ENCODE data around the gene UBL4A. TPM values are rescaled to one million over a fixed set of nuclear protein-coding genes. Genes with fewer than 3 reads are reported as not detected.
"Not testable (repeated sequence)": the region's sequence is repeated elsewhere in the genome, so short reads cannot be mapped to it uniquely, and the experiment has no call there.

UBL4A gene
- total RNA-seq, 2 experiments from 2014 or later = 37.4 to 38.2 TPM

DNA sequence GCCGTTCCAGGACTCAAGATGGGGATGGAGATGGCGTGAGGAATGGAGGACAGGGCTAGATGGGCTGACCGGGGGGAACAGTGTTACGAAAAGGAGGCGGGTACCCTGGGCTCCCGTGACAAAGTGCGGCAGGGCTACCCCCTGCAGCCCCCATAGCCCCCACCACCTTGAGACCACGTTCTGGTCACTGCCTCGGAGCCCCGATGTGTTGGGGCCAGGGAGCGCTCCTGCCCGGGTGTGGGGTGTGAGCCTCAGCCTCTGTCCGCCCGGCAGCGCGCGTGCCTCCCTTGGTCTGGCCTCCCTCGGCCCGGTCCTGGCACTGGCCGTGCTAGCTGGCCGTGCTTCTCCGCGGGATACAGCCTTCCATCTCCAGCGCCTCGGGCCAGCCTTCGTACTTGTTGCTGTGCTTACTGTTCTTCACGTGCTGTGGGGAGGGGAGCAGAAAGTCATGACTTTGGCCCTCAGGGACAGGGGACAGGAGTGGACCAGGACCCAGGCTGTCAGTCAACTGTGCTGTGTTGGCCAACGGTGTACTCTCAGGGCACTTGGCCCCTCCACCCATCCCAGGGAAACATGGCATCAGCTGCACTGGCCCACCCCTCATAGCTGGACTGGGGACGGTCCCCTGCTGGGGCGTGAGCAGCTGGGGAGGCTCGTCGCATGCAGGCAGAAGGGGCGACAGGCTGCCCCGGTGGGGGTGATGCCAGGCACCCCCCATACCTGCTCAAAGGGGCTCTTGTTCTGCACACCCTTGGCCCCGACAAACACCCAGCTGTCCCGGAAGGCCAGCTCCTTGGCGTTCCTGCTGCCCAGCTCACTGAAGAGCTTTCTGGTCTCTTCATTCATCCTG lies 20.3 kb upstream of the UBL4A start:
- no peak for DNase-seq
- no peak overlapping the region for H3K27ac Mint-ChIP-seq
- CTCF ChIA-PET = no interaction called here
- intact Hi-C loops (cut with micrococcal nuclease) = no loop called here
- peaks cover 13% of the 10 kb centered on the region for H3K36me3 Mint-ChIP-seq (ENCODE audit: low read depth)
- H3K27me3 Mint-ChIP-seq (ENCODE audit: low read depth) = no peaks in the 10 kb centered on the region
- peaks cover 2% of the 10 kb centered on the region for H3K4me1 Mint-ChIP-seq (ENCODE audit: low read depth)
- no peaks in the 10 kb centered on the region for H3K9me3 Mint-ChIP-seq
- no peak overlapping the region for H3K4me3 Mint-ChIP-seq

DNA sequence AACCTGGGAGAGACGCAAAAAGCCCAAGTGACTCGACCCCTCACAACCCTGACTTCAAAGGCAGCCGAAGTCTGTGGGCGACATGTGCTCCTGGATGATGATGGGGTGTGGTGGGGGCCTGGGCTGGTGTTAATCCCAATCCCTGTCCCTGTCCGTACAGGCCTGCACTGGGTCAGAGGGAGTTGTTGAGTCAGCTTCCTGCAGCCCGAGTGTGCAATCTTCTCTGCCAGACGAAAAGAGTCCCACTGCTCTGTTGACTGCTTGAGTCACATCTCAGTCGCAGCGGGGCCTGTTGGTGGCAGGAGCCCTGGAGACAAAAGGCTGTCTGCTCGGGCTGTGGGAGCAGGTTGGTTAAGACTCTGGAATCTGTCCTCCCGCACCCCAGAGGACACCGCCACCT lies 19.3 kb upstream of the UBL4A start:
- CTCF ChIA-PET = no interaction called here
- H3K4me3 Mint-ChIP-seq = no peak overlapping the region
- no peaks in the 10 kb centered on the region for H3K27me3 Mint-ChIP-seq (ENCODE audit: low read depth)

DNA sequence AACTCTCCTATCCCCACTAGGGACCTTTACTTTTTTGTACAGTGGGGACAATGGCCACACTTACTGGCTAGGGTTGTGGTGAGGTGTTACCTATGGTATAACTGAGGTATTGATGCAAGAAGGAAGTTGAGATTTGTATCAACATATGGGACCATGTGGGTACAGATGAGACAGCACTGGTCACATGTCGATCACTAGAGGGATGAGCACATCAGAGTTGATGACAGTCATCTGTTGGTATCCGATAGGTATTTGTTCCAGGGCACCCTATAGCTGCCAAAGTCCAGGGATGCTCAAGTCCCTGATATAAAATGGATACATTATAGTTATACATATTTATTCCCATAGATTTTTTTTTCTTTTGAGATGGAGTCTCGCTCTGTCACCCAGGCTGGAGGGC lies 16.6 kb upstream of the UBL4A start:
- CTCF ChIA-PET = no interaction called here
- Mint-ChIP-seq H3K4me3 (no peak overlapping the region), H3K9me3 (no peaks in the 10 kb centered on the region), H3K36me3 (ENCODE audit: low read depth) (peaks cover 1% of the 10 kb centered on the region), H3K4me1 (ENCODE audit: low read depth) (no peaks in the 10 kb centered on the region), H3K27ac (no peak overlapping the region), H3K27me3 (ENCODE audit: low read depth) (no peaks in the 10 kb centered on the region)
- intact Hi-C loops (cut with micrococcal nuclease) = no loop called here
- no peak for DNase-seq

More for the DNA sequence above, 19.3 kb upstream of the UBL4A start:
- no peak for DNase-seq
- Mint-ChIP-seq H3K4me1 (ENCODE audit: low read depth) (no peaks in the 10 kb centered on the region), H3K27ac (no peak overlapping the region), H3K9me3 (no peaks in the 10 kb centered on the region), H3K36me3 (ENCODE audit: low read depth) (peaks cover 10% of the 10 kb centered on the region)
- intact Hi-C loops (cut with micrococcal nuclease) = no loop called here

DNA sequence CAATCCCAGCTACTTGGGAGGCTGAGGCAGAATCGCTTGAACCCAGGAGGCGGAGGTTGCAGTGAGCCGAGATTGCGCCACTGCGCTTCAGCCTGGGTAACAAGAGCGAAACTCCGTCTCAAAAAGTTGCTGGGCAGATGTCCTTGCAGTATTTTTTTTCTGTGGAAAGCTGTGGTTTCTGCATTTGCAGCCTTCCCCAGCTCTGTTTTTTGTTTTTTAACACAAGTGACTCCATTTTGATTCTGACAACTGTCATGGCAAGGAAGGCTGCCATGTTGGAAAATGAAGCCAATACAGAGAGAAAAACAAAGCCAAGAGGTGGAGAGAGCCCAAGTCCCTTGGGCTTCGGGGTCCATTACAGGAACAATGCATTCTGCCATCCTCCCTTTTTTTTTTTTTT lies 15.7 kb upstream of the UBL4A start:
- H3K4me3 Mint-ChIP-seq = no peak overlapping the region
- H3K36me3 Mint-ChIP-seq (ENCODE audit: low read depth) = peaks cover 1% of the 10 kb centered on the region
- no peaks in the 10 kb centered on the region for H3K4me1 Mint-ChIP-seq (ENCODE audit: low read depth)
- CTCF ChIA-PET = interaction anchor here (0.6 kb wide), 2 partner anchors 25 to 43 kb away, joined by 3 to 5 read pairs; no protein-coding TSS in a partner anchor
- H3K27ac Mint-ChIP-seq = no peak overlapping the region
- DNase-seq = no peak
- no peaks in the 10 kb centered on the region for H3K27me3 Mint-ChIP-seq (ENCODE audit: low read depth)
- intact Hi-C loops (cut with micrococcal nuclease) = no loop called here
- no peaks in the 10 kb centered on the region for H3K9me3 Mint-ChIP-seq

DNA sequence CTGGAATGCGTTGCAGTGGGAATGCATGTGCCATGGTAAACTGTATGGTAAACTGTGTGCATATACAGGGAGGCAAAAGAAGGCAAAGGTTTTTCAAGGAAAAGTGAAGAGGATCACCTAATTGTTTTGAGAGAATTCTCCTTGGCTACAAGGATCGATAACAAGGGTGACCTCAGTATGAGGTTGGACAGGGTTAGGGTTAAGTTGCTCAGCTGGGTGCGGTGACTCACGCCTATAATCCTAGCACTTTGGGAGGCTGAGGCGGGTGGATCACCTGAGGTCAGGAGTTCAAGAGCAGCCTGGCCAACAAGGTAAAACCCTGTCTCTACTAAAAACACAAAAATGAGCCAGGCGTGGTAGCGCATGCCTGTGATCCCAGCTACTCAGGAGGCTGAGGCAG lies 15.0 kb upstream of the UBL4A start:
- DNase-seq; H3K36me3 Mint-ChIP-seq (ENCODE audit: low read depth); H3K27me3 Mint-ChIP-seq (ENCODE audit: low read depth); H3K4me1 Mint-ChIP-seq (ENCODE audit: low read depth); CTCF ChIA-PET; H3K27ac Mint-ChIP-seq; intact Hi-C loops (cut with micrococcal nuclease); H3K4me3 Mint-ChIP-seq; H3K9me3 Mint-ChIP-seq: not testable (repeated sequence)

DNA sequence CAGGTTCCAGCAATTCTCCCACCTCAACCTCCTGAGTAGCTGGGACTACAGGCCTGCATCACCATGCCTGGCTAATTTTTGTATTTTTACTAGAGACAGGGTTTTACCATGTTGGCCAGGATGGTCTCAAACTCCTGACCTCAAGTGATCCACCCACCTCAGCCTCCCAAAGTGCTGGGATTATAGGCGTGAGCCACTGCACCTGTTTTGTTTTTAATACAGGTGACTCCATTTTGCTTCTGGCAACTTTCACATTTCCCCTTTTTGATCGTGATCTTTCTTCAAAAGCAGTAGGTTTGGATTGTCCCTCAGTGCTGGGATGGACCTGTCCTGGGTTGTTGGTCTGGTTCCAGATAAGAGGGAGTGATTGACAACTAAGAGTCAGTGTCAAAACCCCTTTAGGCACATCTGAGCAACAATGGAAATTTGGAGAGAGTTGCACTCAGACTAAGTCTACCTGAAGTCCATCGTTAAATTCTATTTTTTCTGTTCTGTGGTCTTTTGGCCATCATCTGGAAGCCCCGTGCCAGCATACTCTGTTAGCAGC lies 10.2 kb upstream of the UBL4A start:
- intact Hi-C loops (cut with micrococcal nuclease); H3K27ac Mint-ChIP-seq; H3K4me1 Mint-ChIP-seq (ENCODE audit: low read depth); H3K27me3 Mint-ChIP-seq (ENCODE audit: low read depth); CTCF ChIA-PET; H3K36me3 Mint-ChIP-seq (ENCODE audit: low read depth); DNase-seq; H3K9me3 Mint-ChIP-seq; H3K4me3 Mint-ChIP-seq: not testable (repeated sequence)

DNA sequence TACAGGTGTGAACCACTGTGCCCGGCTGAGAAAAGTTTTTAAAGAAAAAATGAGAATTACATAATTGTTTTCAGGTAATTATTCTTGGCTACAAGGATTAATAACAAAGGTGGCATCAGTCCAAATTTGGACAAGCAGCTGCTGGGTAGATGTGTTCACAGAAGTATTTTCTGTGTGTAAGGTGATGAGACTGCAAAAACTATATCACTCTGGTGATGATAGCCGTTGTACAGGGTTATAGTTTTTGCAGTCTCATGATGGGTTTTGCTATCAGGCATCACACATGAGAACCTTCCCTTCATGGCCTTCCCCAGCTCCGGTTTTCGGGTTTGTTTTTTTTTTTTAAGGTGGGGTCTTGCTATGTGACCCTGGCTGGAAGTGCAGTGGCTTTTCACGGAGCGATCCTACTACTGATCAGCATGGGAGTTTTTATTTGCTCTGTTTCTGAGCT lies 9.1 kb upstream of the UBL4A start:
- intact Hi-C loops (cut with micrococcal nuclease) = no loop called here
- Mint-ChIP-seq H3K27ac (no peak overlapping the region), H3K4me1 (ENCODE audit: low read depth) (peaks cover 5% of the 10 kb centered on the region), H3K36me3 (ENCODE audit: low read depth) (no peaks in the 10 kb centered on the region), H3K4me3 (no peak overlapping the region), H3K9me3 (no peaks in the 10 kb centered on the region), H3K27me3 (ENCODE audit: low read depth) (no peaks in the 10 kb centered on the region)
- CTCF ChIA-PET = interaction anchor here (0.6 kb wide), 1 partner anchor 18 kb away, joined by 3 read pairs; no protein-coding TSS in a partner anchor
- DNase-seq = no peak

DNA sequence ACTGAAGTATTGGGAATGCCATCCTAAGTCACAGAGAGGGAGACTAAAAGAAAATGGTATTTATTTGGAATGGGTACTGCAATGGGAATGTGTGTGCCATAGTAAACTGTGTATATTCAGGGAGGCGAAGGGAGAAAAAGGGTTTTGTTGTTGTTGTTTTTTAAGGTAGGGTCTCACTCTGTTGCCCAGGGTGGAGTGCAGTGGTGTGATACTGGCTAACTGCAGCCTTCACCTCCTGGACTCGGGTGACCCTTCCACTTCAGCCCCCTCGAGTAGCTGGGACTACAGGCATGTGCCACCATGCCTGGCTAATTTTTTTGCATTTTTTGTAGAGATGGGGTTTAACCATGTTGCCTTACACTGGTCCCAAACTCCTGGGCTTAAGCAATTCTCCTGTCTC lies 8.3 kb upstream of the UBL4A start:
- intact Hi-C loops (cut with micrococcal nuclease) = no loop called here
- Mint-ChIP-seq H3K4me1 (ENCODE audit: low read depth) (peaks cover 6% of the 10 kb centered on the region), H3K9me3 (no peaks in the 10 kb centered on the region), H3K4me3 (no peak overlapping the region), H3K36me3 (ENCODE audit: low read depth) (no peaks in the 10 kb centered on the region), H3K27ac (no peak overlapping the region), H3K27me3 (ENCODE audit: low read depth) (no peaks in the 10 kb centered on the region)
- no peak for DNase-seq
- CTCF ChIA-PET = no interaction called here

DNA sequence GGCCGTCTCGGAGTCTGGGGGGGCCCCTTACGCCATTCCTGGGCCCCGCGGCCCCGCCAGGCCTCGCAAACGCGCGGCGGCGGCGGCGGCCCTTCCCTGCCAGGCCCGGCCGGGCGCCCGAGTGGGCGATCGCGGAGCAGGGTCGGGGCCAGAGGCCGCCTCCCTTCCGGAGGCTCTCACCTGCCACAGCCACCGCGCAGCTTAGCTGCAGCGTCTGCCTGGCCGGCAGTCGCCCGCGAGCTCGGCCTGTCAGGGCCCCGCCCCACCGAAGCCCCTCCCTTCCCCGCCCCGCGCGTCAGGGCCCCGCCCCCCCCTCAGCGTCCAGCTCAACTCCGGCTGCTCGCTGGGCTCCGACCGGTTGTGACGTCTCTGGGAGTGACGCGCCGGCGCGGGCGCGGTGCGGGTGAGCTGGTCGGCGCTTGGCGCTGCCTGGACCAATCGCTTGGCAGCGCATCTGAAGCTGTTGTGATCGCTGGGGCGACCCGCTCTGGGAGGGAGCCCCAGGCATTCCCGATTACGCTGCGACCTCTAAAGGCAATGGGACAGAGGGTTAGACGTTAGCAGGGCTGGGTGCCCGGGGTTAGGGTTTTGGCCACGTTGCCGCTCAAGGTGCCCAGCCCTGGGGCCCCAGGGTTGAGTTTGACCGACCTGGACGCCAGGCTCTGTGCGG lies 4.1 kb upstream of the UBL4A start, which contains the start of gene SLC10A3:
Gene SLC10A3 (minus strand): TSS at position 216 of the 670 bp plus-strand sequence. CDS start 1,689 bp downstream, outside the sequence.
- H3K4me1 Mint-ChIP-seq (ENCODE audit: low read depth) = peaks cover 20% of the 10 kb centered on the region
- H3K9me3 Mint-ChIP-seq = no peaks in the 10 kb centered on the region
- peak within 1 kb of the TSS; percentile 88 for H3K27ac Mint-ChIP-seq
- intact Hi-C loops (cut with micrococcal nuclease) = loop anchor here (1.0 to 2.0 kb wide), 6 partner anchors 11 to 119 kb away; partner anchors contain the start of genes ATP6AP1, FAM3A, GDI1 and LAGE3
- DNase-seq = peak; percentile 92
- no peaks in the 10 kb centered on the region for H3K27me3 Mint-ChIP-seq (ENCODE audit: low read depth)
- CTCF ChIA-PET = interaction anchor here (0.7 to 2.3 kb wide), 5 partner anchors 35 to 355 kb away, joined by 3 to 8 read pairs (median 3); partner anchors contain the start of genes FLNA and RPL10
- H3K36me3 Mint-ChIP-seq (ENCODE audit: low read depth) = peaks cover 2% of the 10 kb centered on the region
- H3K4me3 Mint-ChIP-seq = peak within 1 kb of the TSS; percentile 86

DNA sequence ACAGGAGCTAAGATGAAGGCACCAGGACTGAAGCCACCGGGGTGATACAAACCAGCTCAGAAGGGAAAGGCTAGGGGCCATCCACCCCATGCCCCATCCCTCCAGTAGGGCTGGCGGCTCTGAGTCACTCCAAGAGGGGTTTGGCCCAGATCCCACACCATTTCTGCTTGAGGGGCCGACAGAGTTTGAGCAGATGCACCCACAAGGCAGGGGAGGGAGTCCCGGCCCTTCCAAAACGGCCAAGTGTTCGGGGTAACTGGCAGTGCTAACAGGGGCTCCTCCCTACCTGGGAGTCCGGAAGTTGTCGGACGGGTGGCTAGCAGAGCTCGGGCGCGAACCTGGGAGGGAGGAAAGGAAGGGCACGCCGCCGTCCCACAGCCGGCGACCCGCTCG lies 3.6 kb upstream of the UBL4A start:
- Mint-ChIP-seq H3K36me3 (ENCODE audit: low read depth) (peaks cover 4% of the 10 kb centered on the region), H3K27me3 (ENCODE audit: low read depth) (no peaks in the 10 kb centered on the region), H3K4me1 (ENCODE audit: low read depth) (peaks cover 23% of the 10 kb centered on the region), H3K9me3 (no peaks in the 10 kb centered on the region), H3K4me3 (peak overlapping the region; percentile 83), H3K27ac (peak overlapping the region; percentile 88)
- CTCF ChIA-PET = interaction anchor here (0.7 to 2.3 kb wide), 6 partner anchors 36 to 354 kb away, joined by 3 to 8 read pairs (median 3); partner anchors contain the start of genes FLNA and RPL10
- DNase-seq = peak; percentile 23
- intact Hi-C loops (cut with micrococcal nuclease) = loop anchor here (1.0 to 2.0 kb wide), 6 partner anchors 11 to 119 kb away; partner anchors contain the start of genes ATP6AP1, FAM3A, GDI1 and LAGE3

DNA sequence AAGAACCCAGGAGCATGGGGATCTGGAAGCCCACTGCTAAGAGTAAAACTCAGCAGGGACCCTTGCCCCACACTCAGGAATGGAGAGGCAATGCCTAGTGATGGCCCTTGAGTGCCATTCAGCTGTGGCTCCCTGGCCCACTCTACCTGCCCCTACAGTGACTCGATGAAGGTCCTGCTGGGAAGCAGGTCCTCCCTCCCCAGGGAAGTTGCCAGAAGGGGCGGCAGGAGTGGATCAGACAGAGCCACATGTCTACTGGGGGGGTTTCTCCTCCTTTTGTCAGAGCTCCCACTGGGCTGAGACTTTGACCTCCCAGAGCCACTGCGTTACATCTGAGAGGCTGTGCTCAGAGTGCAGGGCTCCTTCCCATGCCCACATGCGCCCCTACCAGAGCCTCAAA lies 2.8 kb upstream of the UBL4A start:
- peaks cover 28% of the 10 kb centered on the region for H3K4me1 Mint-ChIP-seq (ENCODE audit: low read depth)
- intact Hi-C loops (cut with micrococcal nuclease) = no loop called here
- peaks cover 4% of the 10 kb centered on the region for H3K36me3 Mint-ChIP-seq (ENCODE audit: low read depth)
- H3K27me3 Mint-ChIP-seq (ENCODE audit: low read depth) = no peaks in the 10 kb centered on the region
- peak overlapping the region; percentile 83 for H3K4me3 Mint-ChIP-seq
- no peak overlapping the region for H3K27ac Mint-ChIP-seq
- CTCF ChIA-PET = interaction anchor here (1.5 to 2.3 kb wide), 2 partner anchors 90 to 115 kb away, joined by 6 to 8 read pairs; partner anchors contain the start of genes FLNA and RPL10
- no peak for DNase-seq
- no peaks in the 10 kb centered on the region for H3K9me3 Mint-ChIP-seq

DNA sequence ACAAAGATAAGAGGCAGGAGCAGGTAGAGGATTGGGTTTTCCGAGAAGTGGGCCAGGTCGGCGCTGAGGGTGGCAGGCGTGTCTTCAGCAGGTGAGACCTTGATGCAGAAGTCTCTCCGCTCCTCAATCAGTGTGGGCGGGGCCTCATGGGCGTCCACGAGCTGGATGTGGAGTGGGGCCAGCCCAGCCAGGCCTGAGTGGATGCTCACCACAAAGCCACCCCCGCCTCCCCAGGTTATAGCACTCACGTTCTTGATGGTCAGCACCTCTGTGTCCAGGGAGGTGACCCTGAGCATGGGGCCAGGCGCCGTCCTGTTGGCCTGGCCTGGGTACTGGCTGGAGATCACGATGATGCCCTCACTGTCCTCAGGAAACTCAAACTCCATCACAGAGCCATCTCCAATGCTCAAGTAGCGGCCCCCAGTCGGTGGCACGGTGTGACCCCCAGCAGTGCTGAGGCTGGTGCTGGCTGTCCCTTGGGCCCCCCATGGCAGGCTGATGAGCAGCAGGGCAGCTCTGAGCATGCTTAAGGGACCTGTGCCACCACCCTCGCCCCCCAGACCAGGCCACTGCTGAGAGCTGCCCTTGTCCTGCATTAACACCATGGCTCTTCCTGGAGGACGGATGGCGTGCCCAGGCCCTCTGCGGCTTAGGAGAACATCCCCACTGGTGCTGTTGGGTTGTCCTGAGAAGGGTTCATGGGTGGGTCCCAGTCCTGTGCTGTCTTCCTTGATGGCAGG lies 2.1 kb upstream of the UBL4A start:
- H3K4me1 Mint-ChIP-seq (ENCODE audit: low read depth) = peaks cover 30% of the 10 kb centered on the region
- no peaks in the 10 kb centered on the region for H3K9me3 Mint-ChIP-seq
- H3K27ac Mint-ChIP-seq = no peak overlapping the region
- intact Hi-C loops (cut with micrococcal nuclease) = no loop called here
- H3K36me3 Mint-ChIP-seq (ENCODE audit: low read depth) = peaks cover 7% of the 10 kb centered on the region
- no peaks in the 10 kb centered on the region for H3K27me3 Mint-ChIP-seq (ENCODE audit: low read depth)
- no peak overlapping the region for H3K4me3 Mint-ChIP-seq
- CTCF ChIA-PET = no interaction called here
- DNase-seq = no peak
